ENCODE results near the gene CCDC78. TPM values are rescaled to one million over a fixed set of nuclear protein-coding genes. Genes with fewer than 3 reads are reported as not detected.
A peak's percentile ranks its signal among the peaks of the same experiment; 100 is the strongest.

CCDC78 gene
- total RNA-seq, 1 donor from 2014 or later, result 7.6 TPM

DNA sequence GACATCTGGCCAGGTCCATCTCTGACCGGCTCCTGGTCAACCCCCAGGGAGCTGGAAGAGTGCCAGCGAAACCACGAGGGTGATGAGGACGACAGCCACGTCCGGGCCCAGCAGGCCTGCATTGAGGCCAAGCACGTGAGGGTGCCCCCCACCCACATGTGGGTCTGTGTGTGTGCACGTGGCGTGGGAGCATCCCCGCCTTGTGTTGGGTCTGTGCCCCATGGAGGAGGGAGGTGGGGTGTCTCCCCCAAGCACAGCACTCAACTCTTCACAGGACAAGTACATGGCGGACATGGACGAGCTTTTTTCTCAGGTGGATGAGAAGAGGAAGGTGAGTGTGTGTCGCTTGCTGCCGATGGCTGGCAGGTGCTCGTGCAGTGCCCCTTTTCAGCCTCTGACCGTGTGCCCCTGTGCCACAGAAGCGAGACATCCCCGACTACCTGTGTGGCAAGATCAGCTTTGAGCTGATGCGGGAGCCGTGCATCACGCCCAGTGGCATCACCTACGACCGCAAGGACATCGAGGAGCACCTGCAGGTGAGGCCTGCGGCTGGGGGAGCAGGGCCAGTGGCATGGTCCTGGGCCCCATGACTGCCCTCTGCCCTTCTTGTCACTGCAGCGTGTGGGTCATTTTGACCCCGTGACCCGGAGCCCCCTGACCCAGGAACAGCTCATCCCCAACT is 44.4 kb downstream of the CCDC78 start:
- peak overlapping the region in 1 of 2 donors; percentile 83 for H3K4me3 ChIP-seq
- H3K4me1 ChIP-seq, result peaks cover 66% of the 10 kb centered on the region
- TF ChIP-seq, protein P1, sequence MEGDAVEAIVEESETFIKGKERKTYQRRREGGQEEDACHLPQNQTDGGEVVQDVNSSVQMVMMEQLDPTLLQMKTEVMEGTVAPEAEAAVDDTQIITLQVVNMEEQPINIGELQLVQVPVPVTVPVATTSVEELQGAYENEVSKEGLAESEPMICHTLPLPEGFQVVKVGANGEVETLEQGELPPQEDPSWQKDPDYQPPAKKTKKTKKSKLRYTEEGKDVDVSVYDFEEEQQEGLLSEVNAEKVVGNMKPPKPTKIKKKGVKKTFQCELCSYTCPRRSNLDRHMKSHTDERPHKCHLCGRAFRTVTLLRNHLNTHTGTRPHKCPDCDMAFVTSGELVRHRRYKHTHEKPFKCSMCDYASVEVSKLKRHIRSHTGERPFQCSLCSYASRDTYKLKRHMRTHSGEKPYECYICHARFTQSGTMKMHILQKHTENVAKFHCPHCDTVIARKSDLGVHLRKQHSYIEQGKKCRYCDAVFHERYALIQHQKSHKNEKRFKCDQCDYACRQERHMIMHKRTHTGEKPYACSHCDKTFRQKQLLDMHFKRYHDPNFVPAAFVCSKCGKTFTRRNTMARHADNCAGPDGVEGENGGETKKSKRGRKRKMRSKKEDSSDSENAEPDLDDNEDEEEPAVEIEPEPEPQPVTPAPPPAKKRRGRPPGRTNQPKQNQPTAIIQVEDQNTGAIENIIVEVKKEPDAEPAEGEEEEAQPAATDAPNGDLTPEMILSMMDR (IDR thresholded peaks at IDR 0.05), result no peak
- TF ChIP-seq POLR2AphosphoS5 (IDR thresholded peaks at IDR 0.05; ENCODE audit: insufficient read depth in 1 of 2, low read depth in 1 of 2) (no peak), POLR2A (IDR thresholded peaks at IDR 0.05) (no peak)
- no peaks in the 10 kb centered on the region for H3K9me3 ChIP-seq
- no peaks in the 10 kb centered on the region for H3K27me3 ChIP-seq
- intact Hi-C loops (cut with DNase I), result no loop called here
- no peak overlapping the region for H3K27ac ChIP-seq
- no peak for DNase-seq (ENCODE audit: extremely low spot score in 2 of 2)
- H3K36me3 ChIP-seq, result peaks cover 0 to 26% of the 10 kb centered on the region in 2 donors

DNA sequence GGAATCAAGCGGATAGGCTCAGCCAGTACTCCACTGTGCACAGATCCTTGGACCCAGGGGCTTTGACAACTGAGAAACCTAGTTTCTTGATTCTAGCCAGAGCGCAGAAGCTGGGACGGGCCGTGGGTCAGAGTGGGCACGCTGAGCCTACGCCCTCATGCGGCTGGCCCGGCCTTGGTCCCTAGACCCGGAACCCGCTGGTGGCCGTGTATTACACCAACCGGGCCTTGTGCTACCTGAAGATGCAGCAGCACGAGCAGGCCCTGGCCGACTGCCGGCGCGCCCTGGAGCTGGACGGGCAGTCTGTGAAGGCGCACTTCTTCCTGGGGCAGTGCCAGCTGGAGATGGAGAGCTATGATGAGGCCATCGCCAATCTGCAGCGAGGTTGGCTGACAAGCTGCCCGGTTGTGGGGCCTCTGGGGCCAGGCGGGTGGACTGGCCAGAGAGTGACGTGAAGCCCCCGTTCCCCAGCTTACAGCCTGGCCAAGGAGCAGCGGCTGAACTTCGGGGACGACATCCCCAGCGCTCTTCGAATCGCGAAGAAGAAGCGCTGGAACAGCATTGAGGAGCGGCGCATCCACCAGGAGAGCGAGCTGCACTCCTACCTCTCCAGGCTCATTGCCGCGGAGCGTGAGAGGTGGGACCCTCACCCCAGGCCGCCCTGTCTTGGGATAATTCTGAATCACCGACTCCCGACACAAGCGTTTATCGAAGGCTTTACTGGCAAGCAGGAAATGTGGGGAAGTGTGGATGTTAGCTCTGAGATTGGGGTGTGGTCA is 45.1 kb downstream of the CCDC78 start:
- peak overlapping the region; percentile 82 for H3K27ac ChIP-seq
- peak overlapping the region; percentile 79 to 83 for H3K4me3 ChIP-seq
- H3K9me3 ChIP-seq, result no peaks in the 10 kb centered on the region
- peaks cover 0 to 22% of the 10 kb centered on the region in 2 donors for H3K36me3 ChIP-seq
- H3K4me1 ChIP-seq, result peaks cover 73% of the 10 kb centered on the region
- intact Hi-C loops (cut with DNase I), result no loop called here
- TF ChIP-seq, protein P1 (IDR thresholded peaks at IDR 0.05), result no peak
- no peak for TF ChIP-seq POLR2A (IDR thresholded peaks at IDR 0.05)
- TF ChIP-seq POLR2AphosphoS5 (IDR thresholded peaks at IDR 0.05; ENCODE audit: insufficient read depth in 1 of 2, low read depth in 1 of 2), result no peak
- no peaks in the 10 kb centered on the region for H3K27me3 ChIP-seq
- DNase-seq (ENCODE audit: extremely low spot score in 2 of 2), result no peak

DNA sequence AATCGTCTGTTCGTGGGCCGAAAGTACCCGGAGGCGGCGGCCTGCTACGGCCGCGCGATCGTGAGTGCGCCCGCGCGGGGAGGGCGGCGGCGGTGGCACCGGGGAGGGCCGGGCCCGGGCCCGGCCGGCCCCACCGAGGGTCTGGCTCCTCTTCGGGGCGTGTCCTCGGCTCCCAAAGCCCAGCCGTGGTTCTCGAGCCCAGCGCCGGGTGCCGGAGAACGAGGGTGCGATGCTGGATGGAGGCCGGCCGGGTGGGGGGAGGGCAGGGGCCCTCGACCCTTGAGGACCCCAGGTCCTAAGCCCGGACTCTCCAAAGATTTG is 45.7 kb downstream of the CCDC78 start:
- Histone ChIP-seq H3K27ac (peak overlapping the region; percentile 82), H3K4me1 (peaks cover 75% of the 10 kb centered on the region), H3K9me3 (no peaks in the 10 kb centered on the region), H3K27me3 (no peaks in the 10 kb centered on the region), H3K36me3 (peaks cover 0 to 22% of the 10 kb centered on the region in 2 donors), H3K4me3 (peak overlapping the region; percentile 79 to 83)
- DNase-seq (ENCODE audit: extremely low spot score in 2 of 2), result no peak
- TF ChIP-seq POLR2A (IDR thresholded peaks at IDR 0.05) (no peak), POLR2AphosphoS5 (IDR thresholded peaks at IDR 0.05; ENCODE audit: insufficient read depth in 1 of 2, low read depth in 1 of 2) (no peak)
- TF ChIP-seq, protein P1 (IDR thresholded peaks at IDR 0.05), result no peak
- intact Hi-C loops (cut with DNase I), result no loop called here

DNA sequence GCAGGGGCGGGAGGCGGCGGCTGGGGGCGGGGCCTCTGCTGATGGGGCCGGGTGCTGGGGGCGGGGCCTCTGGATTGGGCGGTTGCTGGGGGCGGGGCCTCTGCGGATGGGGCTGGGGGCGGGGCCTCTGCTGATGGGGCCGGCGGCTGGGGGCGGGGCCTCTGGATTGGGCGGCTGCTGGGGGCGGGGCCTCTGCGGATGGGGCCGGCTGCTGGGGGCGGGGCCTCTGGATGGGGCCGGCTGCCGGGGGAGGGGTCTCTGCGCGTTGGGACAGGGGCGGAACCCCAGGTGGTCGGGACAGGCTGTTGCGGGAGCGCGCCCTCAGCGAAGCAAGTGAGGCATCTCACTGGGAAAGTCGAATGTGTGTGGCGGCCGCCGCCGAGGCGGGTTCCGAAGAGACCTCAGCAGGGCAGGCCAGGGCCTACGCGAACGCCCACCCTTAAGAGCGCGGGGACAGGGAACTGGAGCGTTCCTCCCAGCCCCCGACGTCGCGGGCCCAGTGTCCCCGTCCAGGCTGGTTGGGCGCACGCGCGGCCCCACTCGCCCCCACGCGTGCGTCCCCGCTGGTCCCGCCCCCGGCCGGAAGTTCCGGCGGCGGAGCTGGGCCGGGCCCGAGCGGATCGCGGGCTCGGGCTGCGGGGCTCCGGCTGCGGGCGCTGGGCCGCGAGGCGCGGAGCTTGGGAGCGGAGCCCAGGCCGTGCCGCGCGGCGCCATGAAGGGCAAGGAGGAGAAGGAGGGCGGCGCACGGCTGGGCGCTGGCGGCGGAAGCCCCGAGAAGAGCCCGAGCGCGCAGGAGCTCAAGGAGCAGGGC is 46.2 kb downstream of the CCDC78 start, which contains the start of gene STUB1:
STUB1 (plus strand) TSS at position 597 of the 811 bp plus-strand sequence; CDS start at position 713, 116 bp downstream.
- Histone ChIP-seq H3K4me1 (peaks cover 74% of the 10 kb centered on the region), H3K36me3 (peaks cover 0 to 17% of the 10 kb centered on the region in 2 donors), H3K9me3 (no peaks in the 10 kb centered on the region), H3K4me3 (peak within 1 kb of the TSS; percentile 79 to 83), H3K27me3 (no peaks in the 10 kb centered on the region), H3K27ac (peak within 1 kb of the TSS; percentile 82)
- intact Hi-C loops (cut with DNase I), result no loop called here
- no peak for DNase-seq (ENCODE audit: extremely low spot score in 2 of 2)
- TF ChIP-seq POLR2AphosphoS5 (IDR thresholded peaks at IDR 0.05; ENCODE audit: insufficient read depth in 1 of 2, low read depth in 1 of 2) (peak in 1 of 2 donors; percentile 40), POLR2A (IDR thresholded peaks at IDR 0.05) (peak in 1 of 2 donors; percentile 87)
- TF ChIP-seq, protein P1 (IDR thresholded peaks at IDR 0.05), result no peak
